HG03064 (cell line): ENCODE data around the gene ZNF624.
"Not testable (repeated sequence)": the region's sequence is repeated elsewhere in the genome, so short reads cannot be mapped to it uniquely, and the experiment has no call there.

Experiments used
- ATAC-seq: cut with Tn5 transposase; IDR thresholded peaks from one replicate; pipeline ENCODE4 v1.9.1; 2021; ENCODE audit warnings: low read depth; ENCODE audit not compliant: unreplicated experiment

The ZNF624 gene

GRCh38 chr17:16653367-16654041 lies at the start of gene ZNF624:
Gene ZNF624, minus strand, starts transcription at chr17:16653850.
- ATAC-seq: peak; percentile 85

- not testable (repeated sequence) for ATAC-seq
These were observed 44.0 kb upstream of the ZNF624 start for GRCh38 chr17:16697603-16698002.

- ATAC-seq: not testable (repeated sequence)
These were observed 36.8 kb upstream of the ZNF624 start for GRCh38 chr17:16690447-16690846.

DNA sequence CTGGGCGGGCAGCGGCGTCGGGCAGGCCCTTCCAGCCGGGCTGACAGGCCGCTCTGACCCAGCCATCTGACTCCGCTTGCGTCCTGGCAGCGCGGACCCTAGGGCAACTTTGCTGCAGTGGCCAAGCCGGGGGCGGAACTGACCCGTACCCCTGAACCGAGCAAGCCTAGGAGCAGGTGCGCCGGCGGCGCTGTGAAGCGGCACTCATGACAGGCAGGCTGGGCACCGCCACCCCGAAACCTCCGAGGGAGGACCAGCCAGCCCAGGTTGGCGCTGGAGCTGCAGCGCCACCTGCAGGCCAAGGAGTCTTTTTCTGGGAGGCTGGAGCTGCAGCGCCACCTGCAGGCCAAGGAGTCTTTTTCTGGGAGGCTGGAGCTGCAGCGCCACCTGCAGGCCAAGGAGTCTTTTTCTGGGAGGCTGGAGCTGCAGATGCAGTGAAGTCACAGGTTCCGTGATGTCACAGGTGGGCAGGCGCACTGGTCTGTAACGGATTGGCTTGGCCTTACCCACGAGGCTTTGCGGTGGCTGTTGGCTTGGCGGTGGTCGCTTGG lies 36.2 kb upstream of the ZNF624 start, which contains the start of gene CCDC144A:
TSS of gene CCDC144A (plus strand) at position 511 of the 551 bp plus-strand sequence. CDS start 160 bp downstream, outside the sequence.
- not testable (repeated sequence) for ATAC-seq

- not testable (repeated sequence) for ATAC-seq
These were observed 33.5 kb upstream of the ZNF624 start for GRCh38 chr17:16687151-16687550.

GRCh38 chr17:16686019-16686418 lies 32.4 kb upstream of the ZNF624 start:
- ATAC-seq: not testable (repeated sequence)

DNA sequence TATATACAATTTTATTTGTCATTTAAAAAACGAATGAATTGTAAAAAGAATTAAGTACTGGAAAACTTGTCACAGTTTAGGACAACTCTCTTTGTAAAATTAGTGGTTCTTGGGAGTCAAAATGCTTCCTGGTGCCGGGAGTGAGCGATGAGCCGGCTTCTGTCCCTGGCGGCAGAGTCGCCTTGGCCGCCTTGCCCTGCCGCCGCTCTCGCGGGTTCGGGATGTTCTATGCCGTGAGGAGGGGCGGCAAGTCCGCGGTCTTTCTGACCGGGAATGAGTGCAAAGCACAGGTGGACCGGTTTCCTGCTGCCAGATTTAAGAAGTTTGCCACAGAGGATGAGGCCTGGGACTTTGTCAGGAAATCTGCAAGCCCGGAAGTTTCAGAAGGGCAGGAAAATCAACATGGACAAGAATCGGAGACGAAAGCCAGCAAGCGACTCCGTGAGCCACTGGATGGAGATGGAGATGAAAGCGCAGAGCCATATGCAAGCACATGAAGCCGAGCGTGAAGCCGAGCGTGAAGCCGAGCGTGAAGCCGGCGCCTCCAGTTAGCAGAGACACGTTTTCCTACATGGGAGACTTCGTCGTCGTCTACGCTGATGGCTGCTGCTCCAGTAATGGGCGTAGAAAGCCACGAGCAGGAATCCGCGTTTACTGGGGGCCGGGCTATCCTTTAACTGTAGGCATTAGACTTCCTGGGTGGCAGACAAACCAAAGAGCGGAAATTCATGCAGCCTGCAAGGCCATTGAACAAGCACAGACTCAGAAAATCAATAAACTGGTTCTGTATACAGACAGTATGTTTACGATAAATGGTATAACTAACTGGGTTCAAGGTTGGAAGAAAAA lies 29.9 kb upstream of the ZNF624 start:
- ATAC-seq: not testable (repeated sequence)

DNA sequence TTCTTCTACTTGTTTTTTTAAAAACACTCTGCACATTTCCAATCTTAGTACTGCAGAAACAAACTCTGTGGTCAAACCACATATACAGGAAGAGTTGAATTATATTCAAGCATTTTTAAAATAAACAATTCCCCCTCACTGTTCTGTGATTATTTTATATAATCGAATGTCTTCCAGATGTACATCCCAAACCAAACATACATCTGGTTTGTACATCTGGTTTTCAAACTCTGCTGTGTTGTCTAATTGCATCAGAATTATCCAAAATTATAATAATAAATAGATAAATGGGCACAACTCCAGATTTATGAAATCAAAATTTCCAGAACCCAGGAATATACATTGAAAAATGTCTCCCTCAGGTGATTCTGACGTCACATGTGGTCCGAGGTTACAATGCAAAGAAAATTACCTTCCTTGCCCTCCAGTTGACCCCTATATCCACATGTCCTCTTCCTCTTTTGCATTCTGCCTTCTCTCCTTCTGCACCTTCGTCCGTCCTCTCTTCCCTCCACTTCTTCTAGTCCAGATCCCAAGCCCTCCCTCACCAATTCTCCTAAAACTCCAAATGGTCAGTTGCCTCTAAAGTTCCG lies 23.1 kb upstream of the ZNF624 start:
- no peak for ATAC-seq

DNA sequence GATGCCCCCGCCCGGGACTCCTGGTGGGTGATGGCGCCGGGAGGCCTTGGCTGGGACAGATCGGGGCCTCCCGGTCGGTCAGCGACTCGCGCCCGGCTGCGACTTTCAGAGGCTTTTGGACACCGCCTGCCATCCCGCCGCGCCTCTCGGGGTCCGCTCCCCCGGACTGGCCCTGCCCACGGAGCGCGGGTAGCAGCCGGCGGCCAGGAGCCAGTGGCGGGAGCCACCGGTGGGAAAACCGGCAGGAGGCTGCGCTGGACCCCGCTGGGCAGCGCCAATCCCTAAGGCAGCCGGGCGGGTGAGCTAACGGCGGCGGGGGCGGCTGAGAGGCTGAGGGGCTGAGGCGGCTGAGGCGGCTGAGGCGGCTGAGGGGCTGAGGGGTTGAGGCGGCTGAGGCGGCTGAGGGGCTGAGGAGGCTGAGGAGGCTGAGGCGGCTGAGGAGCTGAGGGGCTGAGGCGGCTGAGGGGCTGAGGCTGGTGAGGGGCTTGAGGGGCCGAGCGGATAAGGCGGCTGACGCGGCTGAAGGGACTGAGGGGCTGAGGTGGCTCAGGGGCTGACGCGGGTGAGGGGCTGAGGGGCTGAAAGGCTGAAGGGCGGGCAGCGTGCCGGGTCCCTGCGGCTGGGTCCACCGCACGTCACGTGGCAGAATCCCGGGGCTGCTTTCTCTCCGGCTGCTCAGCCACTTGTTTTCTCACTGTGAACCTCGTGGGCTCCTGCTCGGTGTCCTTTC lies 13.4 kb upstream of the ZNF624 start:
- ATAC-seq: not testable (repeated sequence)

DNA sequence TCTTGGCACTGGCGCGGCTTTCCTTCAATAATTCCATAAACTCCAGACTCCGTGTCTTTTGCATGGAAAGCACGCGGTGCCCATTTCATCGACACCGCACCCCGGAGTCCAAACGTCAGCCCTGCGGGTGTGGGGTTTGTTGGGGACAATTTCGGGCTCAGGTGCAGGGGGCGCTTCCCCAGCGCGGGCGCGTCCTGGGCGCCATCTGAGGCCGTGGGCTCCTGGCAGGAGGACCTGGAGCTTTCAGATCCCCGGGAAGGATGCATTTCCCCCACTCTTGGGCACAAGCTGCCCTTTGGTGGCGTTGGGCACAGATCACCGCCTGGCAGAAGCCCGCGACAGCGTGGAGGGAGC lies 12.9 kb upstream of the ZNF624 start:
- not testable (repeated sequence) for ATAC-seq

DNA sequence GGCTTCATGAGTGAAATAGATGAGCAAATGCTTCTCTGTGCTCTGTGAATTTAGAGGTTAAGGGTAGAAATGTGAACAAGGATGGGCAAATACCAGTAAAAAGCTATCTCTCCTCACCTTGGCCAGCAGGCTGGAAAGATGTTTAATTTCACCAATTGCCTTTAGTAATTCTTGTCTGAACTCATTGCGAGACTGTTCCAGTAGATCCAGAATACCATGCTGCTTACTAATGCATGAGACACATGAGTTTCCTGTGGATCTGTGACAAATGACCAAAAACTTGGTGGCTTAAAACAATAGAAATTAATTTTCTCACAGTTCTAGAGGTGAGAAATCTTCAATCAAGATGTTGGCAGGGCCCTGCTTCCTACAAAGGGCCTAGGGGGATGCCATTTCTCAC lies 9.3 kb upstream of the ZNF624 start:
- ATAC-seq: no peak

DNA sequence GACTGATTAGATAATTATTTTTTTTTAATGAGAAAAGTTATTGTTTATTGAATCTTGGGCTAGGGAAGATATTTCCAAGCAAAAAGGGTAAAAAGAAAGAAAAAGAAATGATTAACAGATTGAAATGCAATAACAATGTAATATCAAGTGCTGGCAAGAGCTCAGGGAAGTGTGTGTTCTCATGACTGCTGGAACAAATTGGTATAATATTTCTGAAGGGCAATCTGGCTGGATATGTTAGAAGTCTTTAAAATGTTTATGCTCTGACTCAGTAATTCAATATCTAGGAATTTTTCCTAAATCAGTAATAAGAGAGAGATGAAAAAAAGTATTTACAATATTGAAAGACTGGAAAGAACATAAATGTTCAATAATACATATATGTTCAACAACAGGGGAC lies 7.6 kb upstream of the ZNF624 start:
- no peak for ATAC-seq

GRCh38 chr17:16652847-16653366 lies 743 bp downstream of the ZNF624 start:
- no peak for ATAC-seq

- ATAC-seq: no peak
These were observed 1.4 kb downstream of the ZNF624 start for GRCh38 chr17:16652252-16652651.

DNA sequence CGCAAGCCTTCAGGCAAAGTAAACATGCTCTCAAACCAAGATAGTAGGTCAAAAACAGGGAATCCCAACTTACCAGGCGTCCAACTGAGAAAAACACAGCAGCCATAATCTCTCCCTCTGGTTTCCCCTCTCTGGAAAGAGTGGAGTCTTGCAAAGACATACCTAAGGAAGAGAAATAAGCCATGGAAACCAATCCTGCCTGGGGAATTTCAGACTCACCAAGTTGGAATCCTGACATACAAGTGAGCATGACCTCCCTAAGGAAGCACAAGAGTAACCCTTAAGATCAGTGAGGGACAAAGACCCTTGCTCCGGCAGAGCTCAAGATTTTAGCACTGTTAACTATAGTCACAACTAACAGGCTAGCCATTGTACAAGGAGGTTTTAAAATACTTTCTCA lies 4.1 kb downstream of the ZNF624 start:
- no peak for ATAC-seq

DNA sequence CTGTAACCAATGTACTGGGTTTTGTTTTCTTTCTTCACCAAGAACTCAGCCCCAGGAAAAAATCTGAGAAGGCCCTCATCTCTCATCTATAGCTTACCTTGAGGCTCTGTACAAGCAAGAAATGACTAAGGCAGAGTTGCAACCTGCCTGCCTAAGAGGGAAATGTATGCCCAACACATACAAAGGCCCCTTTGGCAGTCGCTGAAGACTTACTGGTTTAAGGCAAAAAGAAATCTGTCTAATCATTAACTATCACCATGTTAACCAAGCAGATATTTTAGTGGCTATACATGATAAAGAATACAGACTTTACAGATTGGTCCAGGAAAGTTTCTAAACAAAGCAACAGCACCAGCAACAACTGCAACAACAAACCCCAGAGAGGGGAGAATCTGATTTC lies 14.2 kb downstream of the ZNF624 start:
- ATAC-seq: no peak

DNA sequence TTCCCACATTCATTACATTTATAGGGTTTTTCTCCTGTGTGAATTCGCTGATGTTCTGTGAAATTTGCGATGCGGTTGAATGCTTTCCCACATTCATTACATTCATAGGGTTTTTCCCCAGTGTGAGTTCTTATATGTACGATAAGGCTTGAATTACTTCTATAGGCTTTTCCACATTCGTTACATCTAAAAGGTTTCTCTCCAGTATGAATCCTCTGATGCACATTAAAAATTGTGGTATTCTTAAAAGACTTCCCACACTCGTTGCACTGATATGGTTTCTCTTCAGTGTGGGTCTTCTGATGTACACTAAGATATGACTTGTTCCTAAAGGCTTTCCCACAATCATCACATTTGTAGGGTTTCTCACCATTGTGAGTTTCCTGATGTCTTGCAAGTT lies 30.4 kb downstream of the ZNF624 start:
- ATAC-seq: no peak

DNA sequence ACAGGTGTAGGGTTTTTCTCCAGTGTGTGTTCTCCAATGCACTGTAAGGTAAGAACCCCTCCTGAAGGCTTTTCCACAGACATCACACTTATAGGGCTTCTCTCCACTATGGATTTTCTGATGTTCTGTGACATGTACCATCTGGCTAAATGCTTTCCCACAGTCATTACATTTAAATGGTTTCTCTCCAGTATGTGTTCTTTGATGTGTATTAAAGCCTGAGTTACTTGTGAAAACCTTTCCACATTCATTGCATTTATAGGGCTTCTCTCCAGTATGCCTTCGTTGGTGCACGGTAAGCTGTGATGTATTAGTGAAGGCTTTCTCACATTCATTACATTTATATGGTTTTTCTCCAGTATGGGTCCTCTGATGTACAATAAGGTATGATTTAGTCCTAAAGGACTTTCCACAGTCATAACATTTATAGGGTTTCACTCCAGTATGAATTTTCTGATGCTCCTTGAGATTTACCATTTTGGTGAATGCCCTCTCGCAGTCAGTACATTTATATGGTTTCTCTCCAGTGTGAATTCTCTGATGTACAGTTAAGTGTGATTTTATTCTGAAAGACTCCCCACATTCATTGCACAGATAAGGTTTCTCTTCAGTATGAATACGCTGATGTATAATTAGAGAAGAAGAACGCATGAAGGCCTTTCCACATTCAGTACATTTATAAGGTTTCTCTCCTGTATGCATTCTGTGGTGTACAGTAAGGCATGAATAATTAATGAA lies 30.9 kb downstream of the ZNF624 start:
- no peak for ATAC-seq

DNA sequence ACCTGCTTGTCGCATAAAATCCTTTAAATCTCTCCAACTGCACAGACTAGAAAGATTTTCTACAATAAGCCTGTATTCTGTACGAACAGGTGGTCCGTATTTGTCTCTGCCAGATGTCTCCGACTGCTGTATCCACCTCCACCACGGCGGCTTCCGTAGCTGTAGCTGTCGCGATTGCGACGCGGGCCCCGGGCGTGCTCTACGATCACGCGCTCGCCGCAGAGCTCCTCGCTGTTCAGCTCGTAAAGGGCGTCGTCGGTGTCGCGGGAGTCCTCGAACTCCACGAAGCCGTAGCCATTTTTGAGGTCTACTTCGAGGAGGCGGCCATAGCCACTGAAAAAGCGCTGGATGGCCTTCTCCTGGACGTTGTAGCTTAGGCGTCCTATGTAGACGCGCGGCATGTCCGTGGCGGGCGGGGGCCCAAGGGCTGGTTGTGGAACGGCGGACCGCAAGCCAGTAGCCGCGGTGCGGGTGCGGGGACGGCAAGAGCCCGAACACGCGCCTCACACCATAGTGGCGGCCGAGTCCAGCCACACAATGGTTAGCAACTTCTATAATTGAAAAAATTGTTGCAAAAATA lies 36.1 kb downstream of the ZNF624 start:
- ATAC-seq: no peak
